ENCODE data around the gene TMEM163. TPM values are rescaled to one million over a fixed set of nuclear protein-coding genes. Genes with fewer than 3 reads are reported as not detected.
"Not testable (repeated sequence)": the region's sequence is repeated elsewhere in the genome, so short reads cannot be mapped to it uniquely, and the experiment has no call there.

The TMEM163 gene
- total and polyA plus RNA-seq, 9 donors = 0.24 to 3.6 (median 1.5) TPM

DNA sequence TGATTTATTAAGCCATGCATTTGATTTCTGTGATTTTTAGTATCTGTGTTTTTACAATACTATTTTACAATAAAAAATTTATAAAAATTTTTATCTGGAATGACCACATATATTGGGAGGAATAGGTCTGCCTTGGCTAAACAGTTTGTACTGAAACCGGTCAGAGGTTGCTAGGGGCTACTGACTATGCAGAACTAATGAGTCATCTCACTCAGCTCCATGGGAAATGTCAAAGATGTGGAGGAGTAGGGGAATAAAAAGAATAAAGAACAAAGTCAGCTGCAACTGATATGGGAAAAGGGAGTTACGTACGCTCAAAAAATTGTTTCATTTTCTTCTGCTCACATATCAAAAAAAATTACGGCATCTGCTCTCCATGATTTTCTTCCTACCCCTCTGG is 8.6 kb upstream of the TMEM163 start:
- 2 to 6% (median 4%) methylated on average over 4 of the region's 4 CpGs for WGBS, 3 donors
- Histone ChIP-seq H3K4me1 (ENCODE audit: insufficient read depth) (peaks cover 2% of the 10 kb centered on the region), H3K4me3 (no peak overlapping the region), H3K27me3 (no peaks in the 10 kb centered on the region), H3K9me3 (no peaks in the 10 kb centered on the region), H3K36me3 (no peaks in the 10 kb centered on the region), H3K27ac (no peak overlapping the region)
- intact Hi-C loops (cut with DNase I) = no loop called here
- TF ChIP-seq EP300 (IDR thresholded peaks at IDR 0.05) (no peak), POLR2A (IDR thresholded peaks at IDR 0.05) (no peak)
- TF ChIP-seq, protein P1, sequence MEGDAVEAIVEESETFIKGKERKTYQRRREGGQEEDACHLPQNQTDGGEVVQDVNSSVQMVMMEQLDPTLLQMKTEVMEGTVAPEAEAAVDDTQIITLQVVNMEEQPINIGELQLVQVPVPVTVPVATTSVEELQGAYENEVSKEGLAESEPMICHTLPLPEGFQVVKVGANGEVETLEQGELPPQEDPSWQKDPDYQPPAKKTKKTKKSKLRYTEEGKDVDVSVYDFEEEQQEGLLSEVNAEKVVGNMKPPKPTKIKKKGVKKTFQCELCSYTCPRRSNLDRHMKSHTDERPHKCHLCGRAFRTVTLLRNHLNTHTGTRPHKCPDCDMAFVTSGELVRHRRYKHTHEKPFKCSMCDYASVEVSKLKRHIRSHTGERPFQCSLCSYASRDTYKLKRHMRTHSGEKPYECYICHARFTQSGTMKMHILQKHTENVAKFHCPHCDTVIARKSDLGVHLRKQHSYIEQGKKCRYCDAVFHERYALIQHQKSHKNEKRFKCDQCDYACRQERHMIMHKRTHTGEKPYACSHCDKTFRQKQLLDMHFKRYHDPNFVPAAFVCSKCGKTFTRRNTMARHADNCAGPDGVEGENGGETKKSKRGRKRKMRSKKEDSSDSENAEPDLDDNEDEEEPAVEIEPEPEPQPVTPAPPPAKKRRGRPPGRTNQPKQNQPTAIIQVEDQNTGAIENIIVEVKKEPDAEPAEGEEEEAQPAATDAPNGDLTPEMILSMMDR (IDR thresholded peaks at IDR 0.05) = no peak
- peak in 1 of 5 donors; percentile 20 for DNase-seq

DNA sequence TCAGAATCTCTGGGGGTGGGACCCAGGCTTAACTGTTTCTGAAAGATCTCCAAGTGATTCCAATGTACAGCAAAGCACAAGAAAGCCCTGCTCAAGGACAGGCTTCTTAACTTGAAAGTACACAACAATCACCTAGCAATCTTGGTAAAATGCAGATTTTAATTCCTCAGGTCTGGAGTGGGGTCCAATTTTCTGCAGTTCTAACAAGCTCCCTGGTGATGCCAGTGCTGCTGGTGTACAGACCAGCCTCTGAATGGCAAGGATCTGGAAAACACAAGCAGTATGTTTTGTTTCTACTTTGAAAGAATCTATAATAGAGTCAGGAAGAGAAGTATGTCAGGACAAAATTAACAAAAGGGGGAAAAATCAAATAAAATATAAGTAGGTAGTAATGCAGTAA is 7.8 kb upstream of the TMEM163 start:
- intact Hi-C loops (cut with DNase I) = no loop called here
- H3K4me1 ChIP-seq (ENCODE audit: insufficient read depth) = peaks cover 2% of the 10 kb centered on the region
- H3K4me3 ChIP-seq = no peak overlapping the region
- TF ChIP-seq, protein P1 (IDR thresholded peaks at IDR 0.05) = no peak
- TF ChIP-seq EP300 (IDR thresholded peaks at IDR 0.05) = no peak
- no peak for TF ChIP-seq POLR2A (IDR thresholded peaks at IDR 0.05)
- no peaks in the 10 kb centered on the region for H3K9me3 ChIP-seq
- H3K27ac ChIP-seq = no peak overlapping the region
- H3K36me3 ChIP-seq = no peaks in the 10 kb centered on the region
- no peaks in the 10 kb centered on the region for H3K27me3 ChIP-seq
- DNase-seq = no peak

DNA sequence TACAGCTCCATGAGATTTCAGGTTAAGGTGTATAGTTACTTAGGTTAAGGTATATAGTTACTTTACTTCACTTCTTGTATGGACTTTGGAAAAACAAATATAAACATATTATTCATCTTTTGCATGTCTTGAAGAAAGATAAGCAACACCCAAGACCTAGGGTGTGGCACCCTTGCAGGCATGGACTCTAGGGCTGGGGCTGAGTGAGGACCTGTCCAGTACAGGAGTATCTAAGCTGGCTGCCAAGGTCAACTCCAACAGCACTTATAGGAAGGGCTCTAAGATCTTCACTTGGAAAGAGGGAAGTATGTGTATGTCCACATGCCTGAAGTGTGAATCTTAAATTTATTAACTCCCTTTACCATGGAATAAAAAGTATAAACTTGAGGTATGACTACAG is 7.1 kb upstream of the TMEM163 start:
- Histone ChIP-seq H3K9me3 (no peaks in the 10 kb centered on the region), H3K27ac (no peak overlapping the region), H3K36me3 (no peaks in the 10 kb centered on the region), H3K4me3 (no peak overlapping the region), H3K4me1 (ENCODE audit: insufficient read depth) (peaks cover 2% of the 10 kb centered on the region), H3K27me3 (no peaks in the 10 kb centered on the region)
- intact Hi-C loops (cut with DNase I) = no loop called here
- no peak for DNase-seq
- TF ChIP-seq, protein P1 (IDR thresholded peaks at IDR 0.05) = no peak
- TF ChIP-seq EP300 (IDR thresholded peaks at IDR 0.05) (no peak), POLR2A (IDR thresholded peaks at IDR 0.05) (no peak)

DNA sequence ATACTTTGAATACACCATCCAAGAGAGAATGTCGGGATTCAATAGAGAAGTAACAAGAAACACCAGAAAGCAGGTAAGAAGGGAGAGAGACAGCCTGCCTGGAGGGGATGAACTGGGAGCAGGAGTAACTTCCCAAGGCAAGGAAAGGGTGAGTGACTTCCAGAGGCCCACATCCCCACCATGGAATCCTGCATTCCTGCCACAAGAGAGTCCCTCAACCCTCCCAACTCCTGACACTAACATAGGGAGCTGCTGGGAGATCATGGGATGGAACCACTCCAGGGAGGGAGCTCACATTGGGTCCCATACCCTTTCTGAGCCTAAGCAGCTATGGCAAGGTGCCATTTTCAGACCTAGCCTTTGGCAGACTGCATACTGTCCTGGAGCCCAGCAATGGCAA is 5.5 kb upstream of the TMEM163 start:
- DNase-seq = no peak
- Histone ChIP-seq H3K36me3 (no peaks in the 10 kb centered on the region), H3K9me3 (no peaks in the 10 kb centered on the region), H3K4me1 (ENCODE audit: insufficient read depth) (peaks cover 2% of the 10 kb centered on the region), H3K4me3 (no peak overlapping the region), H3K27ac (no peak overlapping the region), H3K27me3 (no peaks in the 10 kb centered on the region)
- intact Hi-C loops (cut with DNase I) = no loop called here
- TF ChIP-seq, protein P1 (IDR thresholded peaks at IDR 0.05) = no peak
- TF ChIP-seq POLR2A (IDR thresholded peaks at IDR 0.05) (no peak), EP300 (IDR thresholded peaks at IDR 0.05) (no peak)
- whole genome bisulfite sequencing, 3 donors = 97% methylated on average over 1 of the region's 1 CpG

DNA sequence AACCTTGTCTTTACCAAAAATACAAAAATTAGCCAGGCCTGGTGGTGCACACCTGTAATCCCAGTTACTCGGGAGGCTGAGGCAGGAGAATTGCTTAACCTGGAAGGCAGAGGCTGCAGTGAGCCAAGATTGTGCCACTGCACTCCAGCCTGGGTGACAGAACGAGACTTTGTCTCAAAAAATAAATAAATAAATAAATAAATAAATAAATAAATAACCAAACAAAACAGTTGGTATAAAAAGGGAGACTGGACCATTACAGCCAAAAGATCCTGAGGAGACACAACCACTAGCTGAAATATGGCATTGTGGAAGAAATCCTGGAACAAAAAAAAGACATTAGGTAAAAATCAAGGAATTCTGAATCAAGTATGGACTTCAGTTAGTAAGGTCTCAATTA is 4.9 kb upstream of the TMEM163 start:
- WGBS, 3 donors = 91 to 97% (median 95%) methylated on average over 2 of the region's 2 CpGs
- DNase-seq; intact Hi-C loops (cut with DNase I); H3K9me3 ChIP-seq; H3K4me3 ChIP-seq; H3K4me1 ChIP-seq (ENCODE audit: insufficient read depth); H3K27ac ChIP-seq; H3K36me3 ChIP-seq; H3K27me3 ChIP-seq: not testable (repeated sequence)
